Sigmoid colon (tissue), 7 donors: ENCODE data around the gene PTPRU. TPM values are rescaled to one million over a fixed set of nuclear protein-coding genes. Genes with fewer than 3 reads are reported as not detected.
A peak's percentile ranks its signal among the peaks of the same experiment; 100 is the strongest.

ENCODE experiments used
- DNase-seq: peaks from one replicate; pipeline ENCODE4 v3.0.0-alpha.2; 2019
- H3K27ac ChIP-seq, 4 donors: fragments of 200-600 bp; sonication (generic); one replicate each; pipeline ENCODE4 v1.5.1; 2016 to 2019; ENCODE audit warnings: mild to moderate bottlenecking in 1 of 4
- H3K27me3 ChIP-seq, 3 donors: fragments of 200-600 bp; sonication (generic); one replicate each; pipeline ENCODE4 v1.5.1; 2019; ENCODE audit warnings: mild to moderate bottlenecking in 1 of 3
- H3K36me3 ChIP-seq, 4 donors: fragments of 200-600 bp; sonication (generic); one replicate each; pipeline ENCODE4 v1.5.1; 2016 to 2019
- H3K4me1 ChIP-seq, 4 donors: fragments of 200-600 bp; sonication (generic); one replicate each; pipeline ENCODE4 v1.5.1; 2017 to 2019
- H3K4me3 ChIP-seq, 4 donors: fragments of 200-600 bp; sonication (generic); one replicate each; pipeline ENCODE4 v1.5.1; 2017 to 2019; ENCODE audit warnings: mild to moderate bottlenecking in 2 of 4, moderate library complexity in 1 of 4
- H3K9me3 ChIP-seq, 4 donors: fragments of 200-600 bp in 3 of 4; sonication (generic) in 3 of 4; one replicate each; pipeline versions ENCODE4 v1.5.1 to v1.6.1; 2013 to 2019
- CTCF ChIP-seq, 4 experiments: fragments of 450-650 bp in 3 of 4; fragments of 200-600 bp in 1 of 4; IDR thresholded peaks; one replicate each; pipeline ENCODE4 v1.5.1; 2016 to 2019; ENCODE audit warnings: antibody characterized with exemption in 4 of 4, mild to moderate bottlenecking in 3 of 4, moderate library complexity in 2 of 4
- EP300 ChIP-seq, 4 donors: sonication (generic); formaldehyde crosslinking; IDR thresholded peaks; one replicate each; pipeline ENCODE4 v1.6.1; 2017; ENCODE audit warnings: antibody characterized with exemption in 4 of 4
- POLR2A ChIP-seq, 2 donors: fragments of 450-650 bp; IDR thresholded peaks; one replicate each; pipeline ENCODE4 v1.6.1; 2016; ENCODE audit warnings: antibody characterized with exemption in 2 of 2, mild to moderate bottlenecking in 2 of 2, moderate library complexity in 2 of 2
- POLR2AphosphoS5 ChIP-seq, 4 donors: sonication (generic); formaldehyde crosslinking; IDR thresholded peaks; one replicate each; pipeline ENCODE4 v1.6.1; 2017; ENCODE audit warnings: antibody characterized with exemption in 4 of 4
- WGBS, 2 donors: extraction: QIAGEN DNeasy Blood & Tissue Kit; methylation state at CpG; one replicate each; pipeline ENCODE4 v1.1.7; 2013; 5-methylcytosine and 5-hydroxymethylcytosine counted together
- intact Hi-C: fragments of 100-400 bp; cut with DNase I; formaldehyde crosslinking; loops from one replicate; pipeline ENCODE4 v1.15.1; 2023
- polyA plus RNA-seq, 3 donors: library from polyadenylated mRNA; stranded (reverse); fragments of 200-250 nt; gene quantifications; one replicate each; pipeline ENCODE4 v1.2.3, GENCODE V29; 2013
- total RNA-seq, 4 donors: library from RNA; depleted of rRNA; stranded (reverse); fragments of >200 nt; gene quantifications; one replicate each; pipeline ENCODE4 v1.1.0, GENCODE V29; 2016
- donor health status: healthy with polysubstance abuse.
- donor health status: Bipolar disorder and iron deficiency.
- donor health status: healthy.

PTPRU gene
- total and polyA plus RNA-seq, 7 donors = 0.92 to 35.7 (median 8.2) TPM

- Histone ChIP-seq H3K9me3 (no peaks in the 10 kb centered on the region), H3K4me3 (no peak overlapping the region), H3K36me3 (peaks cover 0 to 7% (median 0%) of the 10 kb centered on the region in 4 donors), H3K27me3 (no peaks in the 10 kb centered on the region), H3K27ac (no peak overlapping the region), H3K4me1 (no peaks in the 10 kb centered on the region)
- DNase-seq = no peak
- WGBS, 2 donors = 80 to 85% methylated on average over 6 of the region's 6 CpGs
- intact Hi-C loops = no loop called here
- no peak for TF ChIP-seq EP300 (IDR thresholded peaks at IDR 0.05)
- TF ChIP-seq CTCF (IDR thresholded peaks at IDR 0.05) = no peak
- no peak for TF ChIP-seq POLR2AphosphoS5 (IDR thresholded peaks at IDR 0.05)
- TF ChIP-seq POLR2A (IDR thresholded peaks at IDR 0.05) = no peak
Observed at GRCh38 chr1:29309075-29309474, 72.8 kb downstream of the PTPRU start.

GRCh38 chr1:29309621-29310020 lies 73.3 kb downstream of the PTPRU start:
- peaks cover 0 to 2% (median 0%) of the 10 kb centered on the region in 4 donors for H3K36me3 ChIP-seq
- no peak overlapping the region for H3K27ac ChIP-seq
- H3K9me3 ChIP-seq = no peaks in the 10 kb centered on the region
- WGBS, 2 donors = 96 to 97% methylated on average over 5 of the region's 5 CpGs
- no peaks in the 10 kb centered on the region for H3K4me1 ChIP-seq
- TF ChIP-seq POLR2AphosphoS5 (IDR thresholded peaks at IDR 0.05) (no peak), CTCF (IDR thresholded peaks at IDR 0.05) (no peak), EP300 (IDR thresholded peaks at IDR 0.05) (no peak), POLR2A (IDR thresholded peaks at IDR 0.05) (no peak)
- no peaks in the 10 kb centered on the region for H3K27me3 ChIP-seq
- H3K4me3 ChIP-seq = no peak overlapping the region
- DNase-seq = no peak
- intact Hi-C loops = no loop called here

- TF ChIP-seq POLR2AphosphoS5 (IDR thresholded peaks at IDR 0.05) (no peak), POLR2A (IDR thresholded peaks at IDR 0.05) (no peak), CTCF (IDR thresholded peaks at IDR 0.05) (no peak), EP300 (IDR thresholded peaks at IDR 0.05) (no peak)
- H3K36me3 ChIP-seq = peaks cover 0 to 4% (median 0%) of the 10 kb centered on the region in 4 donors
- intact Hi-C loops = no loop called here
- WGBS, 2 donors = 87 to 91% methylated on average over 9 of the region's 9 CpGs
- H3K4me1 ChIP-seq = no peaks in the 10 kb centered on the region
- H3K4me3 ChIP-seq = no peak overlapping the region
- H3K27ac ChIP-seq = no peak overlapping the region
- H3K27me3 ChIP-seq = no peaks in the 10 kb centered on the region
- H3K9me3 ChIP-seq = no peaks in the 10 kb centered on the region
- DNase-seq = no peak
Observed at GRCh38 chr1:29310616-29311180, 74.4 kb downstream of the PTPRU start.

GRCh38 chr1:29311352-29312030 lies 75.2 kb downstream of the PTPRU start:
- Histone ChIP-seq H3K9me3 (no peaks in the 10 kb centered on the region), H3K27me3 (no peaks in the 10 kb centered on the region), H3K36me3 (peaks cover 0 to 11% (median 0%) of the 10 kb centered on the region in 4 donors), H3K4me3 (no peak overlapping the region), H3K27ac (no peak overlapping the region), H3K4me1 (no peaks in the 10 kb centered on the region)
- DNase-seq = peak; percentile 36
- 93% methylated on average over 16 of the region's 16 CpGs for WGBS, 2 donors
- intact Hi-C loops = no loop called here
- no peak for TF ChIP-seq POLR2AphosphoS5 (IDR thresholded peaks at IDR 0.05)
- no peak for TF ChIP-seq EP300 (IDR thresholded peaks at IDR 0.05)
- TF ChIP-seq CTCF (IDR thresholded peaks at IDR 0.05) = no peak
- no peak for TF ChIP-seq POLR2A (IDR thresholded peaks at IDR 0.05)
